Bronchial epithelial cell (primary cell): ENCODE results near the gene KIAA0753. TPM values are rescaled to one million over a fixed set of nuclear protein-coding genes. Genes with fewer than 3 reads are reported as not detected.

Source experiments
- DNase-seq: peaks from one replicate; pipeline ENCODE4 v3.0.0-alpha.2; 2010; ENCODE audit warnings: low read depth
- FAIRE-seq: peaks from 2 replicates; lab custom pipeline; 2011; peaks lifted over from hg19 to GRCh38; lab: Jason Lieb, UNC
- H3K27me3 ChIP-seq: 2 replicates; pipeline ENCODE4 v1.5.1; 2011; ENCODE audit warnings: low read length; ENCODE audit not compliant: control insufficient read depth, insufficient read depth
- H3K36me3 ChIP-seq: 2 replicates; pipeline ENCODE4 v1.5.1; 2011; ENCODE audit warnings: low read length; ENCODE audit not compliant: control insufficient read depth, insufficient read depth
- H3K4me3 ChIP-seq: 2 replicates; pipeline ENCODE4 v1.5.1; 2011; ENCODE audit warnings: mild to moderate bottlenecking, low read depth, low read length, control low read depth
- CTCF ChIP-seq: IDR thresholded peaks from 2 replicates; pipeline ENCODE4 v1.5.1; 2011; ENCODE audit warnings: mild to moderate bottlenecking, moderate library complexity, low read length, control low read depth, inconsistent platforms; ENCODE audit not compliant: insufficient read depth, severe bottlenecking
- total RNA-seq: library from RNA; depleted of rRNA; stranded (reverse); fragments of >200 nt; gene quantifications from 2 replicates; pipeline ENCODE4 v1.2.1, GENCODE V29; 2014

KIAA0753 gene
- total RNA-seq, 1 donor from 2014 or later, result 6.6 TPM

GRCh38 chr17:6642592-6642991, 2.1 kb upstream of the KIAA0753 start:
- Histone ChIP-seq H3K36me3 (peaks cover 1% of the 10 kb centered on the region), H3K4me3 (peak overlapping the region; percentile 89), H3K27me3 (no peaks in the 10 kb centered on the region)
- DNase-seq, result peak; percentile 97
- FAIRE-seq, result peak; percentile 32
- TF ChIP-seq CTCF, result no peak

- Histone ChIP-seq H3K36me3 (peaks cover 1% of the 10 kb centered on the region), H3K4me3 (peak overlapping the region; percentile 89), H3K27me3 (no peaks in the 10 kb centered on the region)
- DNase-seq (peak; percentile 31), FAIRE-seq (no peak)
- no peak for TF ChIP-seq CTCF
These were observed 844 bp upstream of the KIAA0753 start for GRCh38 chr17:6641247-6641863.

- FAIRE-seq (no peak), DNase-seq (no peak)
- peaks cover 2% of the 10 kb centered on the region for H3K36me3 ChIP-seq
- no peaks in the 10 kb centered on the region for H3K27me3 ChIP-seq
- peak overlapping the region; percentile 89 for H3K4me3 ChIP-seq
- TF ChIP-seq CTCF, result no peak
These were observed 650 bp downstream of the KIAA0753 start for GRCh38 chr17:6639586-6640535.

- DNase-seq, result no peak
- FAIRE-seq, result no peak
- Histone ChIP-seq H3K36me3 (peaks cover 4% of the 10 kb centered on the region), H3K4me3 (peak overlapping the region; percentile 89), H3K27me3 (no peaks in the 10 kb centered on the region)
- no peak for TF ChIP-seq CTCF
These were observed 1.4 kb downstream of the KIAA0753 start for GRCh38 chr17:6639014-6639585.

GRCh38 chr17:6638046-6638908, 2.2 kb downstream of the KIAA0753 start:
- no peak for TF ChIP-seq CTCF
- FAIRE-seq, result no peak
- peaks cover 5% of the 10 kb centered on the region for H3K36me3 ChIP-seq

More at GRCh38 chr17:6638046-6638908, 2.2 kb downstream of the KIAA0753 start:
- Histone ChIP-seq H3K4me3 (no peak overlapping the region), H3K27me3 (no peaks in the 10 kb centered on the region)
- DNase-seq, result no peak
